Breast epithelium (tissue), 3 donors: ENCODE results near the gene OBI1.

Experiments used
- CTCF ChIP-seq, 3 donors: fragments of 450-650 bp; IDR thresholded peaks; one replicate each; pipeline ENCODE4 v1.5.1; 2016 to 2017; ENCODE audit warnings: antibody characterized with exemption in 3 of 3, mild to moderate bottlenecking in 3 of 3, moderate library complexity in 3 of 3
- POLR2A ChIP-seq: fragments of 450-650 bp; IDR thresholded peaks from one replicate; pipeline ENCODE4 v1.6.1; 2016; ENCODE audit warnings: antibody characterized with exemption, mild to moderate bottlenecking, moderate library complexity
- POLR2AphosphoS5 ChIP-seq, 3 donors: sonication (generic); formaldehyde crosslinking; IDR thresholded peaks; one replicate each; pipeline ENCODE4 v1.6.1; 2017; ENCODE audit warnings: antibody characterized with exemption in 3 of 3

- no peak for TF ChIP-seq CTCF (IDR thresholded peaks at IDR 0.05)
- TF ChIP-seq POLR2A = no peak
- TF ChIP-seq POLR2AphosphoS5 (IDR thresholded peaks at IDR 0.05) = no peak
Measured at GRCh38 chr13:78586706-78587105, 72.2 kb downstream of the OBI1 start.
